ENCODE results near the gene QRFP. TPM values are rescaled to one million over a fixed set of nuclear protein-coding genes. Genes with fewer than 3 reads are reported as not detected.

QRFP gene
- total RNA-seq, 2 donors from 2014 or later, result not detected

GRCh38 chr9:130847306-130848217 is 49.0 kb downstream of the QRFP start:
- Histone ChIP-seq H3K27ac (peak overlapping the region; percentile 81 to 83), H3K4me1 (peaks cover 0 to 60% of the 10 kb centered on the region in 2 donors), H3K36me3 (no peaks in the 10 kb centered on the region), H3K4me3 (no peak overlapping the region), H3K9me3 (no peaks in the 10 kb centered on the region), H3K27me3 (no peaks in the 10 kb centered on the region)
- peak in 1 of 2 donors; percentile 18 for TF ChIP-seq CTCF (IDR thresholded peaks at IDR 0.05)
- peak; percentile 95 for DNase-seq (ENCODE audit: low spot score)

- DNase-seq (ENCODE audit: low spot score), result no peak
- H3K27ac ChIP-seq, result peak overlapping the region; percentile 81 to 83
- peaks cover 0 to 66% of the 10 kb centered on the region in 2 donors for H3K4me1 ChIP-seq
Observed at GRCh38 chr9:130846487-130847305, 49.9 kb downstream of the QRFP start.

GRCh38 chr9:130845901-130846481 is 50.6 kb downstream of the QRFP start:
- H3K4me1 ChIP-seq, result peaks cover 0 to 73% of the 10 kb centered on the region in 2 donors
- H3K4me3 ChIP-seq, result peak overlapping the region in 1 of 2 donors; percentile 17
- peak overlapping the region; percentile 81 to 83 for H3K27ac ChIP-seq
- H3K27me3 ChIP-seq, result no peaks in the 10 kb centered on the region
- TF ChIP-seq CTCF (IDR thresholded peaks at IDR 0.05), result no peak
- H3K9me3 ChIP-seq, result no peaks in the 10 kb centered on the region
- DNase-seq (ENCODE audit: low spot score), result no peak
- no peaks in the 10 kb centered on the region for H3K36me3 ChIP-seq

More at GRCh38 chr9:130846487-130847305, 49.9 kb downstream of the QRFP start:
- TF ChIP-seq CTCF (IDR thresholded peaks at IDR 0.05), result no peak
- Histone ChIP-seq H3K4me3 (peak overlapping the region in 1 of 2 donors; percentile 17), H3K27me3 (no peaks in the 10 kb centered on the region), H3K9me3 (no peaks in the 10 kb centered on the region), H3K36me3 (no peaks in the 10 kb centered on the region)

GRCh38 chr9:130845254-130845653 is 51.4 kb downstream of the QRFP start:
- Histone ChIP-seq H3K27ac (peak overlapping the region; percentile 81 to 83), H3K4me3 (no peak overlapping the region), H3K4me1 (peaks cover 0 to 75% of the 10 kb centered on the region in 2 donors), H3K36me3 (no peaks in the 10 kb centered on the region), H3K27me3 (no peaks in the 10 kb centered on the region), H3K9me3 (no peaks in the 10 kb centered on the region)
- TF ChIP-seq CTCF (IDR thresholded peaks at IDR 0.05), result no peak
- DNase-seq (ENCODE audit: low spot score), result peak; percentile 61

- Histone ChIP-seq H3K27me3 (no peaks in the 10 kb centered on the region), H3K36me3 (no peaks in the 10 kb centered on the region), H3K27ac (peak overlapping the region; percentile 81 to 83), H3K9me3 (no peaks in the 10 kb centered on the region), H3K4me1 (peaks cover 0 to 87% of the 10 kb centered on the region in 2 donors), H3K4me3 (no peak overlapping the region)
- TF ChIP-seq CTCF (IDR thresholded peaks at IDR 0.05), result no peak
- DNase-seq (ENCODE audit: low spot score), result peak; percentile 58
Observed at GRCh38 chr9:130844044-130844451, 52.6 kb downstream of the QRFP start.

Data from right atrium auricular region (tissue), 2 donors.